Glutamatergic neuron (in vitro differentiated cells): ENCODE results near the gene JARID2. TPM values are rescaled to one million over a fixed set of nuclear protein-coding genes. Genes with fewer than 3 reads are reported as not detected.
A peak's percentile ranks its signal among the peaks of the same experiment; 100 is the strongest.

Experiments
- DNase-seq: peaks from one replicate; pipeline ENCODE4 v3.0.0; 2022
- H3K27ac Mint-ChIP-seq: one replicate; pipeline ENCODE4 v1.8.0; 2020; ENCODE audit warnings: mild to moderate bottlenecking, mixed read lengths, inconsistent platforms; ENCODE audit not compliant: unreplicated experiment
- H3K27me3 Mint-ChIP-seq: one replicate; pipeline ENCODE4 v1.8.0; 2020; ENCODE audit warnings: mild to moderate bottlenecking, moderate library complexity, mixed read lengths, inconsistent platforms; ENCODE audit not compliant: unreplicated experiment
- H3K36me3 Mint-ChIP-seq: one replicate; pipeline ENCODE4 v1.8.0; 2020; ENCODE audit warnings: mild to moderate bottlenecking, mixed read lengths, inconsistent platforms; ENCODE audit not compliant: unreplicated experiment
- H3K4me1 Mint-ChIP-seq: one replicate; pipeline ENCODE4 v1.8.0; 2020; ENCODE audit warnings: mild to moderate bottlenecking, low read depth, mixed read lengths, inconsistent platforms; ENCODE audit not compliant: unreplicated experiment
- H3K4me3 Mint-ChIP-seq: one replicate; pipeline ENCODE4 v1.8.0; 2020; ENCODE audit warnings: mild to moderate bottlenecking, mixed read lengths, inconsistent platforms; ENCODE audit not compliant: unreplicated experiment
- H3K9me3 Mint-ChIP-seq: one replicate; pipeline ENCODE4 v1.8.0; 2020; ENCODE audit warnings: mild to moderate bottlenecking, moderate library complexity, mixed read lengths, inconsistent platforms; ENCODE audit not compliant: unreplicated experiment
- total RNA-seq: library from RNA; stranded (reverse); fragmentation: NEBNext Ultra II Directional; extraction: Animal tissue kit (Norgen Biotek cat#: 25700); gene quantifications from one replicate; pipeline ENCODE4 v1.2.1, GENCODE V29; 2021; ENCODE audit not compliant: unreplicated experiment
- TF ChIP-seq, protein P1 (sequence below): fragments of 200-600 bp; sonication (generic); IDR thresholded peaks from one replicate; pipeline ENCODE4 v1.5.0; 2021; ENCODE audit not compliant: partially characterized antibody, unreplicated experiment

Gene JARID2
- total RNA-seq, 1 donor from 2014 or later: 83.8 TPM

DNA sequence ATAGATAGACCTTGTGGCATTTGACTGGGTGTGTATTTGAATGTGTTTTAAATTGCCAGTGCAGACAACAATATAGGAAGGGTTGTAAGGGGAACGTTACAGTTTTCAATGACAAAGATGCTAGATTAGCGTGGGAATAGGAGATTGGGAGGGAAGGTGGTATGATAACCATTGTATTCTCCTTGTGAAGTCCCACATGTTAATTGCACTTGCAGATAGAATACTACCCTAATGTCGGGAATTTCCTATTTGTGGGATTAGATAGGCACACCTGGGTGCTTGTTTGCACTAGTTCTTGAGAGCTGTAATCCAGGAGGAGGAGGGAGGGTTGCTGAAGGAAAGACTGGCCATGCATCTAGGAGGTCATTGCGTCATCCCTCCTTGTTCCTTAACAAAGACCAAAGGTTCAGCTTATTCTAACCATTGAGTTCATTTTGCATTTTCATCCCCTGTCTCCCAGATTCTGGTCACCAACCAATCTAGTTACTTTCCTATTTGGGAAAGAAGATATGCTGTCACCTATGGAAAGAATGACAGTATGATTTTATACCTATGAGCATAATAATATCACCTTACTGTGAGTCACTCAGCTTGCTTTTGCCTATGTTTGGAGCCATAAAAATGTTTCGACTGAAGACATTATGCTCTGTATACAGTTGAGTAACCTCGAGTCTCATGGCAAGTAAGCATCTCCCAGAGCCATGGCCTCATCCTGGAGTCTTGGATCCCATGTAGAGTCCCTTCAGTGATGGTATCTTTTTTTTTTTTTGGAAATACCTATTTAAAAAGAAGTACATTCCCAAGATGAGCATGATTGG is 215.5 kb downstream of the JARID2 start:
- H3K27ac Mint-ChIP-seq: no peak overlapping the region
- peaks cover 2% of the 10 kb centered on the region for H3K9me3 Mint-ChIP-seq
- no peak for DNase-seq

DNA sequence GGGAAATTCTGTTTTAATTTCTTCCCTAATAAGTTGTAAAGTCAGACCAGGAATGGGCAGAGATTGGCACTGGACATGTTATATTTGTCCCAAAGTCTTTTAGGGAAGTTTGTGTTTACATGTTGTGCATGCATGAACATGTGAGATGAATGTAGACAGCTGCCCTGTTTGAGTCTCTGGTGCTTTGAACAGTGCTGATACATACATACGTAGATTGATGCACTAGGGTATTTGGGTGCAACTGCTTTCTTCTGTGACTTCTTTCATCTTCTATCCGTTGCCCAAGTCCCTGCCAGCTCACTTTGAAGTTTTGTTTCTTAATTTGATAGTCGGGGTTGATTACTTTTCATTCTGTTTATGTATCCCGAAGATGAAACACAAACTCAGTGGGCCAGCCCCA is 216.4 kb downstream of the JARID2 start:
- H3K27ac Mint-ChIP-seq: no peak overlapping the region
- TF ChIP-seq, protein P1, sequence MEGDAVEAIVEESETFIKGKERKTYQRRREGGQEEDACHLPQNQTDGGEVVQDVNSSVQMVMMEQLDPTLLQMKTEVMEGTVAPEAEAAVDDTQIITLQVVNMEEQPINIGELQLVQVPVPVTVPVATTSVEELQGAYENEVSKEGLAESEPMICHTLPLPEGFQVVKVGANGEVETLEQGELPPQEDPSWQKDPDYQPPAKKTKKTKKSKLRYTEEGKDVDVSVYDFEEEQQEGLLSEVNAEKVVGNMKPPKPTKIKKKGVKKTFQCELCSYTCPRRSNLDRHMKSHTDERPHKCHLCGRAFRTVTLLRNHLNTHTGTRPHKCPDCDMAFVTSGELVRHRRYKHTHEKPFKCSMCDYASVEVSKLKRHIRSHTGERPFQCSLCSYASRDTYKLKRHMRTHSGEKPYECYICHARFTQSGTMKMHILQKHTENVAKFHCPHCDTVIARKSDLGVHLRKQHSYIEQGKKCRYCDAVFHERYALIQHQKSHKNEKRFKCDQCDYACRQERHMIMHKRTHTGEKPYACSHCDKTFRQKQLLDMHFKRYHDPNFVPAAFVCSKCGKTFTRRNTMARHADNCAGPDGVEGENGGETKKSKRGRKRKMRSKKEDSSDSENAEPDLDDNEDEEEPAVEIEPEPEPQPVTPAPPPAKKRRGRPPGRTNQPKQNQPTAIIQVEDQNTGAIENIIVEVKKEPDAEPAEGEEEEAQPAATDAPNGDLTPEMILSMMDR: no peak
- H3K4me3 Mint-ChIP-seq: no peak overlapping the region
- peaks cover 1% of the 10 kb centered on the region for H3K27me3 Mint-ChIP-seq
- peaks cover 33% of the 10 kb centered on the region for H3K4me1 Mint-ChIP-seq
- H3K9me3 Mint-ChIP-seq: peaks cover 2% of the 10 kb centered on the region
- no peak for DNase-seq
- no peaks in the 10 kb centered on the region for H3K36me3 Mint-ChIP-seq

More for the DNA sequence above, 215.5 kb downstream of the JARID2 start:
- Mint-ChIP-seq H3K36me3 (no peaks in the 10 kb centered on the region), H3K27me3 (peaks cover 1% of the 10 kb centered on the region), H3K4me1 (peaks cover 33% of the 10 kb centered on the region), H3K4me3 (no peak overlapping the region)
- TF ChIP-seq, protein P1: no peak

DNA sequence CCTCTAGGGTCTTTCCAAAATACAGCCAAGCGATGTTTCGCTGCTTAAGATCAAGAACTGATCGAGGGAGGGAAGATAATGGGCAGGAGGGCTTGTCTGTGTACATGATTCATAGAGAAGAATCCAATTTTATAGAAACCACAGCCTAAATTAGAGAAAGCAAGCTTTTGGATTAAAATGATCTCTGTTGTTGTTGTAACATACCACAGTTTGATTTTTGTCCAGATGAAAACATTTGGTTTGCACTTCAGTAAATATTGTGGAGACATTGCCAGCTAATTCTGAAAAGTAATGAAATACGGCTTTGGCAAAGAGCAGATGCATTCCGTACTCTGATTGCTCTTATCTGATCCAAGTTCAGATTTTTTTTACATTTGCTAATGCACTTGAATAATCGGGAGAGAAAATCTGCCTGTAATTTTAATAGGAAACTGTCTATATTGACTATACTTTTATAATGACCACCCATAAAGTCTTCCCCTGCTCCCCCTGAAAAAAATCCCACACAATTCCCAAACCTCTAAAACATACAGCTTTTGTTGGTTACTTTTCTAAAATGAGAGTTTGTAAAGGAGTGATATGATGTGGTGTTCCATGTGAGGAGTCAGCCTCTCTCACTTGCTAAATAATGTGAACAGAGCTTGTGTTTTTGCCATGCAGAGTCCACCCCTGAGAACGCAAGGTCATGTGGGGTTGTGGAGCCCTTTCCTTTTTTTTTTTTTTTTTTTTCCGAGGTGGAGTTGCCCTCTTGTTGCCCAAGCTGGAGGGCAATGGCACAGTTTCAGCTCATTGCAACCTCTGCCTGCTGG is 217.1 kb downstream of the JARID2 start:
- no peak overlapping the region for H3K27ac Mint-ChIP-seq
- H3K4me3 Mint-ChIP-seq: no peak overlapping the region
- peaks cover 1% of the 10 kb centered on the region for H3K27me3 Mint-ChIP-seq
- H3K9me3 Mint-ChIP-seq: peaks cover 2% of the 10 kb centered on the region
- H3K36me3 Mint-ChIP-seq: no peaks in the 10 kb centered on the region
- no peak for DNase-seq
- peaks cover 28% of the 10 kb centered on the region for H3K4me1 Mint-ChIP-seq
- TF ChIP-seq, protein P1: no peak

DNA sequence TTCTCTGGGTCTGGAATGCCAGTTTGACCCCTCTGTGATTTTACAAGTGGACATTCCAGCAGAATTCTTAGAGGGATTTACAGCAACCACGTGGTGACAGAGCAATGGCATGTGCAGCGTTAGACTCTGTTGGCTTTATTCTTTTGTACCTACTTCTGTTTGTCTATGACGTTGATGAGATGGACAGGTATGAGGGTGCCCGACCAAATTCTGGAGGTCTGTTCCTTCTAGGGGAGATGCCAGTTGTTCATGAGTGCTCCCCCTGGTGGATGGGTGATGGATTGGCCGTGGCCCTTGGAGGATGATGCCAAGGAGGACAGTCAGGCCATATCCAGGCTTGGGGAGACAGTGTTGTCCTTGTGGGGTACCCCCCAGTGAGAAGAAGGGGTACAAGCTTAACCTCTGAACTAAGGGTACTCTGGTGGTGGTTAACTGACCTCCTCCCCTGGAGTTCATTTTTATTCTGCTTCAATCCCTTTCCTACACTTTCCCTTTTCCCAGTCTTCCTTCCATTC is 218.4 kb downstream of the JARID2 start:
- H3K9me3 Mint-ChIP-seq: peaks cover 2% of the 10 kb centered on the region
- peaks cover 8% of the 10 kb centered on the region for H3K36me3 Mint-ChIP-seq
- H3K27ac Mint-ChIP-seq: no peak overlapping the region
- no peak for DNase-seq
- TF ChIP-seq, protein P1: peak; percentile 64
- peaks cover 1% of the 10 kb centered on the region for H3K27me3 Mint-ChIP-seq
- no peak overlapping the region for H3K4me3 Mint-ChIP-seq
- H3K4me1 Mint-ChIP-seq: peaks cover 20% of the 10 kb centered on the region

DNA sequence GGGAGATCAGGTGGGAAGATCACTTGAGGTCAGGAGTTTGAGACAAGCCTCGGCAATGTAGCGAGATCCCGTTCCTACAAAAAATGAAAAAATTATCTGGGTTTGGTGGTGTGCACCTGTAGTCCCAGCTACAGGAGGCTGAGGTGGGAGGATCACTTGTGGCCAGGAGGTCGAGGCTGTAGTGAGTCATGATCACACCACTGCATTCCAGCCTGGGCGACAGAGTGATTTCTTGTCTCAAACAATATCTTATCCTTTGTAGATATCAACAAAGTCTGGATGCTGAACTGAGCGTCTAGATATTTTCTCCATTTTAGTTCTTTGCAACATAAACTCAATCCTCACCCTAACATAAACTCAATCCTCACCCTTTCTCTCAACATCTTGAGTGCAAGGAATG is 219.3 kb downstream of the JARID2 start:
- Mint-ChIP-seq H3K36me3 (peaks cover 8% of the 10 kb centered on the region), H3K27me3 (peaks cover 1% of the 10 kb centered on the region), H3K4me1 (peaks cover 14% of the 10 kb centered on the region), H3K4me3 (no peak overlapping the region), H3K27ac (no peak overlapping the region), H3K9me3 (peaks cover 2% of the 10 kb centered on the region)
- TF ChIP-seq, protein P1: no peak
- no peak for DNase-seq
